ENCODE results near the gene RAB31. TPM values are rescaled to one million over a fixed set of nuclear protein-coding genes. Genes with fewer than 3 reads are reported as not detected.

The RAB31 gene
- total RNA-seq, 1 experiment from 2014 or later = 118 TPM

DNA sequence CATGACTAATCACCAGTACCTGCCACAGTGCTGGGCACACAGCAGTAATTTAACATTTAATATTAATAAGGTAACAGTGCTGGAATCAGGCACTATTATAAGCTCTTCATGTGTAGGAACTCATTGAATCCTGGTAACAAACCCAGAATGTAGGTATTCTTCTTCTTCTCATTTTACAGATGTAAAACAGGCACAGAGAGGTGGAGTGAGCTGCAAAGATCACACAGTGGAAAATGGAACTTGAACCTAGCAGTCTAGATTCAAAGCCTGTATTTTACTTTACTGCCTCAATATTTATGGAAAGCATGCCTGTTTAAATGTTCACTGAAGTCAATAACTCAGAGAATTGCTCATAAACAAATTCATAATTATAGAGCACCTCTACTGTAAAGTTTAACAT, 202.0 kb downstream of the RAB31 start:
- TF ChIP-seq SIN3A (IDR thresholded peaks at IDR 0.05; ENCODE audit: borderline replicate concordance, insufficient read depth, low read depth, low read length) (no peak), POLR2AphosphoS5 (IDR thresholded peaks at IDR 0.05; ENCODE audit: low read depth, low read length) (no peak), TCF7L2 (IDR thresholded peaks at IDR 0.05; ENCODE audit: low read depth, low read length) (no peak)
- TF ChIP-seq, protein P1, sequence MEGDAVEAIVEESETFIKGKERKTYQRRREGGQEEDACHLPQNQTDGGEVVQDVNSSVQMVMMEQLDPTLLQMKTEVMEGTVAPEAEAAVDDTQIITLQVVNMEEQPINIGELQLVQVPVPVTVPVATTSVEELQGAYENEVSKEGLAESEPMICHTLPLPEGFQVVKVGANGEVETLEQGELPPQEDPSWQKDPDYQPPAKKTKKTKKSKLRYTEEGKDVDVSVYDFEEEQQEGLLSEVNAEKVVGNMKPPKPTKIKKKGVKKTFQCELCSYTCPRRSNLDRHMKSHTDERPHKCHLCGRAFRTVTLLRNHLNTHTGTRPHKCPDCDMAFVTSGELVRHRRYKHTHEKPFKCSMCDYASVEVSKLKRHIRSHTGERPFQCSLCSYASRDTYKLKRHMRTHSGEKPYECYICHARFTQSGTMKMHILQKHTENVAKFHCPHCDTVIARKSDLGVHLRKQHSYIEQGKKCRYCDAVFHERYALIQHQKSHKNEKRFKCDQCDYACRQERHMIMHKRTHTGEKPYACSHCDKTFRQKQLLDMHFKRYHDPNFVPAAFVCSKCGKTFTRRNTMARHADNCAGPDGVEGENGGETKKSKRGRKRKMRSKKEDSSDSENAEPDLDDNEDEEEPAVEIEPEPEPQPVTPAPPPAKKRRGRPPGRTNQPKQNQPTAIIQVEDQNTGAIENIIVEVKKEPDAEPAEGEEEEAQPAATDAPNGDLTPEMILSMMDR (IDR thresholded peaks at IDR 0.05) = no peak
- TF ChIP-seq, protein P2, sequence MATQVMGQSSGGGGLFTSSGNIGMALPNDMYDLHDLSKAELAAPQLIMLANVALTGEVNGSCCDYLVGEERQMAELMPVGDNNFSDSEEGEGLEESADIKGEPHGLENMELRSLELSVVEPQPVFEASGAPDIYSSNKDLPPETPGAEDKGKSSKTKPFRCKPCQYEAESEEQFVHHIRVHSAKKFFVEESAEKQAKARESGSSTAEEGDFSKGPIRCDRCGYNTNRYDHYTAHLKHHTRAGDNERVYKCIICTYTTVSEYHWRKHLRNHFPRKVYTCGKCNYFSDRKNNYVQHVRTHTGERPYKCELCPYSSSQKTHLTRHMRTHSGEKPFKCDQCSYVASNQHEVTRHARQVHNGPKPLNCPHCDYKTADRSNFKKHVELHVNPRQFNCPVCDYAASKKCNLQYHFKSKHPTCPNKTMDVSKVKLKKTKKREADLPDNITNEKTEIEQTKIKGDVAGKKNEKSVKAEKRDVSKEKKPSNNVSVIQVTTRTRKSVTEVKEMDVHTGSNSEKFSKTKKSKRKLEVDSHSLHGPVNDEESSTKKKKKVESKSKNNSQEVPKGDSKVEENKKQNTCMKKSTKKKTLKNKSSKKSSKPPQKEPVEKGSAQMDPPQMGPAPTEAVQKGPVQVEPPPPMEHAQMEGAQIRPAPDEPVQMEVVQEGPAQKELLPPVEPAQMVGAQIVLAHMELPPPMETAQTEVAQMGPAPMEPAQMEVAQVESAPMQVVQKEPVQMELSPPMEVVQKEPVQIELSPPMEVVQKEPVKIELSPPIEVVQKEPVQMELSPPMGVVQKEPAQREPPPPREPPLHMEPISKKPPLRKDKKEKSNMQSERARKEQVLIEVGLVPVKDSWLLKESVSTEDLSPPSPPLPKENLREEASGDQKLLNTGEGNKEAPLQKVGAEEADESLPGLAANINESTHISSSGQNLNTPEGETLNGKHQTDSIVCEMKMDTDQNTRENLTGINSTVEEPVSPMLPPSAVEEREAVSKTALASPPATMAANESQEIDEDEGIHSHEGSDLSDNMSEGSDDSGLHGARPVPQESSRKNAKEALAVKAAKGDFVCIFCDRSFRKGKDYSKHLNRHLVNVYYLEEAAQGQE (IDR thresholded peaks at IDR 0.05; ENCODE audit: insufficient read depth in 1 of 2, low read depth in 2 of 2, low read length in 1 of 2) = no peak
- H3K27me3 ChIP-seq (ENCODE audit: control insufficient read depth, insufficient read depth, low read length) = no peaks in the 10 kb centered on the region
- H3K27ac ChIP-seq (ENCODE audit: low read length) = no peak overlapping the region
- in situ Hi-C loops (cut with HindIII; ENCODE audit: low pct_unique_long_range_greater_than_20kb, low sequenced_read_pairs) (no loop called here), intact Hi-C loops (cut with micrococcal nuclease; ENCODE audit: unreplicated experiment) (loop anchor here (10.0 kb wide), 1 partner anchor 85 kb away; no protein-coding TSS in a partner anchor)
- H3K9me3 ChIP-seq (ENCODE audit: control insufficient read depth, insufficient read depth, low read depth, low read length) = no peaks in the 10 kb centered on the region
- ChIA-PET POLR2A (interaction anchor here (0.6 kb wide), 2 partner anchors 11 to 150 kb away, joined by 4 read pairs; no protein-coding TSS in a partner anchor), CTCF (no interaction called here)
- no TSS peak for BruUV-seq (replicated peaks)
- ATAC-seq = no peak
- peaks cover 3% of the 10 kb centered on the region; the same call in 1 of the 2 replicates for H3K4me1 ChIP-seq (ENCODE audit: control insufficient read depth, insufficient read depth, low read length)
- no peak for DNase-seq (ENCODE audit: low read depth, low spot score)
- H3K36me3 ChIP-seq (ENCODE audit: control insufficient read depth, insufficient read depth, low read length) = no peaks in the 10 kb centered on the region
- no peak overlapping the region for H3K4me3 ChIP-seq (ENCODE audit: low read depth in 2 of 2, low read length in 2 of 2)

DNA sequence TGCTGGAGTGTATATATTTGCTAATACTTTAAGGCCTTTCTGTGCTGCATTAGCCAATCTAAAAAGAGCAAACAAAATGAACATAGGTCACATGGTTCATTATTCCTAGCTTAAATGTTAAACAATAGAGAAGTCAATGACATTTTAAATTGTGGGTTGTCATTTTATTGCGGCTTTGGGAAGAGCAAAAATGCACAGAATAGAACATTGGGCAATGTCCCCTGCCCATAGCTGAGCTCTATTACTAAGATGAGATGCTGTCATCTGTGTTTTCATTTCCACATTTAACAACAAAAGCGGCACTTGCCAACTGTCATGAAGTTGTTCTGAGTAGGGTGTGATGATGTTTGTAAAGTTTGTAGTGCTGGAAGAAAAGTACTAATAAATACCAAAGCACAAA, 202.6 kb downstream of the RAB31 start:
- TF ChIP-seq, protein P1 (IDR thresholded peaks at IDR 0.05) = no peak
- DNase-seq (ENCODE audit: low read depth, low spot score) = no peak
- ATAC-seq = no peak
- Histone ChIP-seq H3K27ac (ENCODE audit: low read length) (no peak overlapping the region), H3K9me3 (ENCODE audit: control insufficient read depth, insufficient read depth, low read depth, low read length) (no peaks in the 10 kb centered on the region), H3K27me3 (ENCODE audit: control insufficient read depth, insufficient read depth, low read length) (no peaks in the 10 kb centered on the region), H3K36me3 (ENCODE audit: control insufficient read depth, insufficient read depth, low read length) (no peaks in the 10 kb centered on the region; the same call in 1 of the 2 replicates), H3K4me3 (ENCODE audit: low read depth in 2 of 2, low read length in 2 of 2) (no peak overlapping the region), H3K4me1 (ENCODE audit: control insufficient read depth, insufficient read depth, low read length) (peaks cover 3% of the 10 kb centered on the region; the same call in 1 of the 2 replicates)
- ChIA-PET POLR2A (interaction anchor here (0.6 kb wide), 2 partner anchors 12 to 151 kb away, joined by 4 read pairs; no protein-coding TSS in a partner anchor), CTCF (no interaction called here)
- intact Hi-C loops (cut with micrococcal nuclease; ENCODE audit: unreplicated experiment) = loop anchor here (10.0 kb wide), 1 partner anchor 86 kb away; no protein-coding TSS in a partner anchor
- in situ Hi-C loops (cut with HindIII; ENCODE audit: low pct_unique_long_range_greater_than_20kb, low sequenced_read_pairs) = no loop called here
- no TSS peak for BruUV-seq (replicated peaks)
